K562 (cell line): ENCODE results near the gene SMIM7. TPM values are rescaled to one million over a fixed set of nuclear protein-coding genes. Genes with fewer than 3 reads are reported as not detected.
A peak's percentile ranks its signal among the peaks of the same experiment; 100 is the strongest.

Experiments
- ATAC-seq: fragments of 200-7000 bp; cut with Tn5 transposase; 3 replicates; pipeline ENCODE4 v1.9.1; 2020; ENCODE audit warnings: moderate library complexity
- BruUV-seq: library from RNA; stranded (reverse); fragments of 400-500 nt; replicated peaks from 2 replicates; lab custom pipeline; 2021; lab: Mats Ljungman, UMichigan
- CTCF ChIA-PET: fragments of 300-600 bp; formaldehyde crosslinking; extraction: SDS; loops from one replicate; lab custom pipeline; 2021; ENCODE audit warnings: low intra/inter-chr PET ratio; lab: Yijun Ruan, JAX
- POLR2A ChIA-PET: fragments of 300-600, 350-650 bp; sonication (Branson Sonifier 250); formaldehyde crosslinking; extraction: SDS; loops from one replicate; lab custom pipeline; 2021; ENCODE audit warnings: antibody characterized with exemption, inconsistent platforms; lab: Yijun Ruan, JAX
- DNase-seq, 4 experiments: peaks; one replicate each; pipeline versions ENCODE4 v3.0.0 to v3.0.0-alpha.2; 2011 to 2018; ENCODE audit warnings: low spot score in 3 of 4, mixed read lengths in 3 of 4; ENCODE audit errors: extremely low read depth in 1 of 4
- FAIRE-seq: peaks from 2 replicates; lab custom pipeline; 2011; peaks lifted over from hg19 to GRCh38; lab: Jason Lieb, UNC
- H2AFZ ChIP-seq: 2 replicates; pipeline ENCODE4 v1.6.0; 2011; ENCODE audit warnings: low read depth, low read length, control low read depth, inconsistent platforms
- H3K27ac ChIP-seq: fragments of 200-600 bp; 3 replicates; pipeline ENCODE4 v1.8.0; 2011; ENCODE audit warnings: low read depth, mild to moderate bottlenecking, control low read depth, inconsistent platforms, low read length, moderate library complexity, mixed read lengths; ENCODE audit errors: extremely low read depth
- H3K27me3 ChIP-seq, 2 experiments: fragments of 300-600 bp in 1 of 2; 2 replicates in 1 of 2; 3 replicates in 1 of 2; pipeline versions ENCODE4 v1.6.0 to v1.8.0; 2011; ENCODE audit warnings: inconsistent platforms in 2 of 2, low read length in 2 of 2, mild to moderate bottlenecking in 1 of 2, mixed read lengths in 1 of 2, moderate library complexity in 1 of 2; ENCODE audit not compliant: control insufficient read depth in 2 of 2, insufficient read depth in 2 of 2
- H3K36me3 ChIP-seq: fragments of 300-600 bp; 3 replicates; pipeline ENCODE4 v1.8.0; 2011; ENCODE audit warnings: mild to moderate bottlenecking, low read length, inconsistent platforms; ENCODE audit not compliant: control insufficient read depth, insufficient read depth
- H3K4me1 ChIP-seq, 2 experiments: fragments of 200-600 bp in 1 of 2; replicated peaks in 1 of 2; 2 replicates in 1 of 2; 3 replicates in 1 of 2; pipeline versions ENCODE4 v1.5.1 to v1.8.0; 2011; ENCODE audit warnings: inconsistent platforms in 2 of 2, low read length in 2 of 2, mild to moderate bottlenecking in 1 of 2, mixed read lengths in 1 of 2, moderate library complexity in 1 of 2; ENCODE audit not compliant: control insufficient read depth in 2 of 2, insufficient read depth in 2 of 2
- H3K4me2 ChIP-seq: 2 replicates; pipeline ENCODE4 v1.6.1; 2011; ENCODE audit warnings: low read length, control low read depth, inconsistent platforms, mixed read lengths; ENCODE audit not compliant: insufficient read depth
- H3K4me3 ChIP-seq: fragments of 200-600 bp; sonication (generic), shearing (Covaris generic); 2 replicates; pipeline ENCODE4 v1.5.1; 2016; ENCODE audit warnings: control low read depth, inconsistent platforms
- H3K79me2 ChIP-seq: fragments of 200-600 bp; 3 replicates; pipeline ENCODE4 v1.8.0; 2011; ENCODE audit warnings: low read length, inconsistent platforms; ENCODE audit not compliant: control insufficient read depth, insufficient read depth
- H3K9ac ChIP-seq, 2 experiments: 2 replicates each; pipeline versions ENCODE4 v1.6.0 to v1.6.1; 2011; ENCODE audit warnings: low read depth in 2 of 2, low read length in 2 of 2, control low read depth in 1 of 2, inconsistent platforms in 1 of 2, mild to moderate bottlenecking in 1 of 2, mixed read lengths in 1 of 2; ENCODE audit not compliant: insufficient read depth in 1 of 2
- H3K9me1 ChIP-seq: one replicate; pipeline ENCODE4 v1.6.0; 2011; ENCODE audit warnings: inconsistent platforms, mild to moderate bottlenecking, low read length, moderate library complexity; ENCODE audit not compliant: control insufficient read depth, insufficient read depth
- H3K9me3 ChIP-seq: replicated peaks from 2 replicates; pipeline ENCODE4 v1.5.1; 2011; ENCODE audit warnings: low read depth, low read length, inconsistent platforms; ENCODE audit not compliant: control insufficient read depth, insufficient read depth
- H4K20me1 ChIP-seq: replicated peaks from 2 replicates; pipeline ENCODE4 v1.6.1; 2011; ENCODE audit warnings: low read length, inconsistent platforms, mixed read lengths; ENCODE audit not compliant: control insufficient read depth, insufficient read depth
- CBFB ChIP-seq: sonication (generic); formaldehyde crosslinking; IDR thresholded peaks from 2 replicates; pipeline ENCODE4 v1.4.0; 2020; ENCODE audit warnings: mild to moderate bottlenecking, missing genetic modification reagents
- EZH2 ChIP-seq: IDR thresholded peaks from 2 replicates; pipeline ENCODE4 v1.6.1; 2012; ENCODE audit warnings: low read depth, mild to moderate bottlenecking, inconsistent platforms, low read length, borderline replicate concordance
- ILF3 ChIP-seq: fragments of 450-650 bp; IDR thresholded peaks from 2 replicates; pipeline ENCODE4 v1.6.1; 2018; ENCODE audit warnings: antibody characterized with exemption, mild to moderate bottlenecking, moderate library complexity, borderline replicate concordance
- OTX1 ChIP-seq: fragments of 450-650 bp; formaldehyde crosslinking; IDR thresholded peaks from 2 replicates; pipeline ENCODE4 v1.4.0; 2022; ENCODE audit warnings: mild to moderate bottlenecking
- RBFOX2 ChIP-seq: fragments of 200-400 bp; formaldehyde crosslinking; IDR thresholded peaks from 2 replicates; pipeline ENCODE4 v1.6.1; 2017; ENCODE audit warnings: low read depth, mild to moderate bottlenecking, low read length, moderate library complexity
- RFX7 ChIP-seq: fragments of 250-450 bp; sonication (Bioruptor Pico); IDR thresholded peaks from 2 replicates; pipeline ENCODE4 v1.5.1; 2021; ENCODE audit warnings: mild to moderate bottlenecking
- ZKSCAN3 ChIP-seq: fragments of 250-450 bp; sonication (Bioruptor Pico); IDR thresholded peaks from 2 replicates; pipeline ENCODE4 v1.4.0; 2020
- ZNF445 ChIP-seq: fragments of 250-450 bp; sonication (Bioruptor Pico); IDR thresholded peaks from 2 replicates; pipeline ENCODE4 v1.4.0; 2020; ENCODE audit warnings: low read depth, mild to moderate bottlenecking, moderate library complexity
- ZNF586 ChIP-seq: fragments of 450-650 bp; formaldehyde crosslinking; conservative IDR thresholded peaks from 2 replicates; pipeline ENCODE4 v1.4.0; 2020; ENCODE audit warnings: mild to moderate bottlenecking, moderate library complexity
- ZNF717 ChIP-seq: fragments of 250-450 bp; sonication (Bioruptor Pico); IDR thresholded peaks from 2 replicates; pipeline ENCODE4 v1.5.0; 2021
- ZNF780A ChIP-seq: fragments of 250-450 bp; sonication (Bioruptor Pico); IDR thresholded peaks from 2 replicates; pipeline ENCODE4 v1.5.0; 2021; ENCODE audit warnings: mild to moderate bottlenecking
- whole genome bisulfite sequencing: fragments of 100-300 bp; shearing (Covaris generic); methylation state at CpG from one replicate; pipeline ENCODE4 v1.1.6; 2016; ENCODE audit warnings: low coverage, mixed read lengths; ENCODE audit not compliant: insufficient coverage; ENCODE audit errors: missing lambda C conversion rate; 5-methylcytosine and 5-hydroxymethylcytosine counted together
- in situ Hi-C: fragments of 300-500 bp; cut with MboI; formaldehyde crosslinking; loops from 4 replicates; pipeline ENCODE4 v1.15.0; 2018; ENCODE audit warnings: inconsistent platforms, mixed read lengths
- intact Hi-C: fragments of 100-400 bp; cut with micrococcal nuclease; formaldehyde crosslinking; loops from 2 replicates; pipeline ENCODE4 v1.14.2; 2022
- polyA plus RNA-seq, 8 experiments: library from polyadenylated mRNA; depleted of rRNA in 4 of 8; stranded (reverse) in 5 of 8; unstranded in 3 of 8; fragments of >200 nt; fragmentation: Nextera tagmentation in 2 of 8; fragmentation: Illumina TruSeq in 1 of 8; extraction: Ambion mirVana in 2 of 8; extraction: Trizol in 1 of 8; gene quantifications; 2 replicates each; pipeline versions ENCODE4 v1.2.1 to v1.2.3, GENCODE V29; 2011 to 2014; ENCODE audit warnings: inconsistent platforms in 1 of 8, missing spikeins in 1 of 8
- total RNA-seq, 7 experiments: library from RNA; depleted of rRNA in 6 of 7; stranded (reverse); fragments of >200 nt in 6 of 7; fragmentation: Illumina TruSeq in 2 of 7; extraction: Trizol in 2 of 7; gene quantifications; 2 replicates each; pipeline versions ENCODE4 v1.2.1 to v1.2.3, GENCODE V29; 2011 to 2021; ENCODE audit warnings: low replicate concordance in 1 of 7
- TF ChIP-seq, protein P1 (sequence below): fragments of 450-650 bp; IDR thresholded peaks from 2 replicates; pipeline ENCODE4 v1.7.1; 2018; ENCODE audit warnings: mild to moderate bottlenecking, low read depth; ENCODE audit not compliant: partially characterized antibody
- TF ChIP-seq, protein P2 (sequence below): fragments of 450-650 bp; IDR thresholded peaks from 2 replicates; pipeline ENCODE4 v1.6.1; 2016; ENCODE audit warnings: borderline replicate concordance

The SMIM7 gene
- total and polyA plus RNA-seq, 9 of the 15 experiments (the other 6 are each of a cell fraction or from before 2014, with no cell fraction given) = 55.3 to 265 (median 107) TPM

DNA sequence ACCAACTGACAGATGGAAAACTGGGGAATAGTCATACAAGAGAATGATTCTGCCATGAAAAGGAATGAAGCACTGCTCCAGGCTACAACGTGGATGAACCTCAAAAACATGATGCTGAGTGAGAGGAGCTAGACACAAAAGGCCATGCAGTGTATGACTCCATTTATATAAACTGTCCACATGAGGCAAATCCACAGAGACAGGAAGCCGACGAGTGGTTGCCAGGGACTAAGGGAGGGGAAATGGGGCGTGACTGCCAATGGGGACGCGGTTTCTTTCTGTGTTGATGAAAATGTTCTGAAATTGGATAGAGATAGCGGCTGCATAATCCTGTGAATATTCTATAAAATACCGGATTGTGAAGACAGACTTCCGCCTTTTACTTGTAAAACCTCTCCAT is 10.2 kb downstream of the SMIM7 start:
- ATAC-seq = no peak
- no peak for FAIRE-seq
- no peak overlapping the region for H2AFZ ChIP-seq
- H3K9me3 ChIP-seq = no peaks in the 10 kb centered on the region
- no peak overlapping the region for H3K4me3 ChIP-seq
- in situ Hi-C loops = no loop called here
- H3K79me2 ChIP-seq = peaks cover 9% of the 10 kb centered on the region
- H4K20me1 ChIP-seq = peaks cover 4% of the 10 kb centered on the region; the same call in 1 of the 2 replicates
- ChIA-PET POLR2A (interaction anchor here (0.6 to 4.1 kb wide), 8 partner anchors 9 to 107 kb away, joined by 3 to 31 read pairs (median 4); partner anchors contain the start of genes MED26 and TMEM38A), CTCF (no interaction called here)
- 92% methylated on average over 9 of the region's 9 CpGs for WGBS
- no peak for DNase-seq
- no peak overlapping the region for H3K9ac ChIP-seq
- H3K4me2 ChIP-seq = no peak overlapping the region
- no TSS peak for BruUV-seq
- H3K9me1 ChIP-seq = no peaks in the 10 kb centered on the region
- no peaks in the 10 kb centered on the region for H3K4me1 ChIP-seq
- H3K27me3 ChIP-seq = no peaks in the 10 kb centered on the region
- TF ChIP-seq ZKSCAN3 (no peak), OTX1 (CRISPR knock-in tag) (no peak), RBFOX2 (peak; percentile 32; the same call in 1 of the 2 replicates)
- H3K27ac ChIP-seq = no peak overlapping the region
- intact Hi-C loops = no loop called here
- H3K36me3 ChIP-seq = peaks cover 92% of the 10 kb centered on the region

DNA sequence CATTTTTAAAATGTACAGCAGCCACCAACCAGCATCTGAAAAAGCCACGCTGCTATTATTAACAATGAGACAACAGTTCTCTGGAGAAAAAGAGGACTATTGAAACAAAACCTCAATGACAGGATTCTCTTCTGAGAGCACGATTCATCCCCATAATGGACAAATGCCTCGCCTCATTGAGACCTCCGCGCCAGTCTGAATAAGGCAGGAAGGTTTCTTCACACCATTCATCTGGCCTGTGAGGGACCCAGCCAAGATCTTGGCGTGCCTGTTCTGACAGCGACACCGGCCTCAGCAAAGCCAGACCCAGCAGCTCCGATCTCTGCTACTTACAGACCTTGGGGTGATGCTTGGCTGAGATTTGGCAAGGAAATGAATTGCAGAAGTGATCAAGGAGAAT is 14.8 kb downstream of the SMIM7 start:
- Histone ChIP-seq H3K9me1 (no peaks in the 10 kb centered on the region), H3K4me3 (no peak overlapping the region), H4K20me1 (no peaks in the 10 kb centered on the region), H3K27me3 (no peaks in the 10 kb centered on the region), H3K27ac (no peak overlapping the region), H3K4me2 (no peak overlapping the region), H3K9ac (no peak overlapping the region), H2AFZ (no peak overlapping the region), H3K36me3 (peaks cover 91% of the 10 kb centered on the region; the same call in 2 of the 3 replicates), H3K9me3 (no peaks in the 10 kb centered on the region; the same call in 1 of the 2 replicates), H3K4me1 (no peaks in the 10 kb centered on the region), H3K79me2 (peaks cover 27% of the 10 kb centered on the region)
- ATAC-seq = no peak
- no TSS peak for BruUV-seq
- FAIRE-seq = no peak
- in situ Hi-C loops (no loop called here), intact Hi-C loops (no loop called here)
- no peak for DNase-seq
- ChIA-PET CTCF (no interaction called here), POLR2A (interaction anchor here (1.3 kb wide), 1 partner anchor 9 kb away, joined by 3 read pairs; no protein-coding TSS in a partner anchor)
- WGBS = 97% methylated on average over 6 of the region's 9 CpGs
- TF ChIP-seq CBFB (CRISPR knock-in tag) = no peak
- TF ChIP-seq, protein P1, sequence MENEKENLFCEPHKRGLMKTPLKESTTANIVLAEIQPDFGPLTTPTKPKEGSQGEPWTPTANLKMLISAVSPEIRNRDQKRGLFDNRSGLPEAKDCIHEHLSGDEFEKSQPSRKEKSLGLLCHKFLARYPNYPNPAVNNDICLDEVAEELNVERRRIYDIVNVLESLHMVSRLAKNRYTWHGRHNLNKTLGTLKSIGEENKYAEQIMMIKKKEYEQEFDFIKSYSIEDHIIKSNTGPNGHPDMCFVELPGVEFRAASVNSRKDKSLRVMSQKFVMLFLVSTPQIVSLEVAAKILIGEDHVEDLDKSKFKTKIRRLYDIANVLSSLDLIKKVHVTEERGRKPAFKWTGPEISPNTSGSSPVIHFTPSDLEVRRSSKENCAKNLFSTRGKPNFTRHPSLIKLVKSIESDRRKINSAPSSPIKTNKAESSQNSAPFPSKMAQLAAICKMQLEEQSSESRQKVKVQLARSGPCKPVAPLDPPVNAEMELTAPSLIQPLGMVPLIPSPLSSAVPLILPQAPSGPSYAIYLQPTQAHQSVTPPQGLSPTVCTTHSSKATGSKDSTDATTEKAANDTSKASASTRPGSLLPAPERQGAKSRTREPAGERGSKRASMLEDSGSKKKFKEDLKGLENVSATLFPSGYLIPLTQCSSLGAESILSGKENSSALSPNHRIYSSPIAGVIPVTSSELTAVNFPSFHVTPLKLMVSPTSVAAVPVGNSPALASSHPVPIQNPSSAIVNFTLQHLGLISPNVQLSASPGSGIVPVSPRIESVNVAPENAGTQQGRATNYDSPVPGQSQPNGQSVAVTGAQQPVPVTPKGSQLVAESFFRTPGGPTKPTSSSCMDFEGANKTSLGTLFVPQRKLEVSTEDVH = no peak
- no peak for TF ChIP-seq ZNF445
- no peak for TF ChIP-seq EZH2
- TF ChIP-seq ZNF586 = no peak
- no peak for TF ChIP-seq ZNF780A (CRISPR knock-in tag)
- TF ChIP-seq, protein P2, sequence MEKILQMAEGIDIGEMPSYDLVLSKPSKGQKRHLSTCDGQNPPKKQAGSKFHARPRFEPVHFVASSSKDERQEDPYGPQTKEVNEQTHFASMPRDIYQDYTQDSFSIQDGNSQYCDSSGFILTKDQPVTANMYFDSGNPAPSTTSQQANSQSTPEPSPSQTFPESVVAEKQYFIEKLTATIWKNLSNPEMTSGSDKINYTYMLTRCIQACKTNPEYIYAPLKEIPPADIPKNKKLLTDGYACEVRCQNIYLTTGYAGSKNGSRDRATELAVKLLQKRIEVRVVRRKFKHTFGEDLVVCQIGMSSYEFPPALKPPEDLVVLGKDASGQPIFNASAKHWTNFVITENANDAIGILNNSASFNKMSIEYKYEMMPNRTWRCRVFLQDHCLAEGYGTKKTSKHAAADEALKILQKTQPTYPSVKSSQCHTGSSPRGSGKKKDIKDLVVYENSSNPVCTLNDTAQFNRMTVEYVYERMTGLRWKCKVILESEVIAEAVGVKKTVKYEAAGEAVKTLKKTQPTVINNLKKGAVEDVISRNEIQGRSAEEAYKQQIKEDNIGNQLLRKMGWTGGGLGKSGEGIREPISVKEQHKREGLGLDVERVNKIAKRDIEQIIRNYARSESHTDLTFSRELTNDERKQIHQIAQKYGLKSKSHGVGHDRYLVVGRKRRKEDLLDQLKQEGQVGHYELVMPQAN = no peak
- TF ChIP-seq RFX7 (CRISPR knock-in tag) = no peak
- TF ChIP-seq ILF3 = no peak
- no peak for TF ChIP-seq ZNF717 (CRISPR knock-in tag)
